Loucy (cell line): ENCODE data around the gene C9orf153.

Source experiments
- H2AFZ ChIP-seq: fragments of 200-600 bp; sonication (generic); 2 replicates; pipeline ENCODE4 v1.6.0; 2016; ENCODE audit warnings: antibody characterized with exemption, mild to moderate bottlenecking, low read length, moderate library complexity
- H3F3A ChIP-seq: fragments of 200-600 bp; 2 replicates; pipeline ENCODE4 v1.6.0; 2016; ENCODE audit warnings: antibody characterized with exemption, low read depth, mild to moderate bottlenecking
- H3K27me3 ChIP-seq: fragments of 200-600 bp; sonication (generic); 2 replicates; pipeline ENCODE4 v1.6.1; 2014; ENCODE audit warnings: low read length, mild to moderate bottlenecking; ENCODE audit not compliant: insufficient read depth, poor library complexity, severe bottlenecking
- H3K36me3 ChIP-seq: fragments of 200-600 bp; sonication (generic); 2 replicates; pipeline ENCODE4 v1.6.1; 2016; ENCODE audit warnings: low read length; ENCODE audit not compliant: insufficient read depth
- H3K4me1 ChIP-seq: fragments of 200-600 bp; sonication (generic); 2 replicates; pipeline ENCODE4 v1.5.1; 2014; ENCODE audit warnings: low read length, mild to moderate bottlenecking; ENCODE audit not compliant: insufficient read depth, poor library complexity, severe bottlenecking
- H3K4me2 ChIP-seq: fragments of 200-600 bp; sonication (generic); 2 replicates; pipeline ENCODE4 v1.6.0; 2014; ENCODE audit warnings: antibody characterized with exemption, low read length, low read depth, mild to moderate bottlenecking; ENCODE audit not compliant: poor library complexity, severe bottlenecking
- H3K4me3 ChIP-seq: fragments of 200-600 bp; sonication (generic); 2 replicates; pipeline ENCODE4 v1.5.1; 2014; ENCODE audit warnings: low read length, mild to moderate bottlenecking, mixed read lengths; ENCODE audit not compliant: poor library complexity, severe bottlenecking
- H3K79me2 ChIP-seq: fragments of 200-600 bp; sonication (generic); 2 replicates; pipeline ENCODE4 v1.6.1; 2014; ENCODE audit warnings: low read length; ENCODE audit not compliant: insufficient read depth
- H3K9ac ChIP-seq: fragments of 200-600 bp; sonication (generic); 2 replicates; pipeline ENCODE4 v1.6.0; 2014; ENCODE audit warnings: mild to moderate bottlenecking, low read depth, low read length, moderate library complexity; ENCODE audit not compliant: poor library complexity, severe bottlenecking
- H3K9me2 ChIP-seq: fragments of 200-600 bp; sonication (generic); replicated peaks from 2 replicates; pipeline ENCODE4 v1.6.1; 2016; ENCODE audit warnings: low read depth, low read length, mixed read lengths
- H3K9me3 ChIP-seq: fragments of 200-600 bp; sonication (generic); 2 replicates; pipeline ENCODE4 v1.6.1; 2014; ENCODE audit warnings: mild to moderate bottlenecking, antibody characterized with exemption, low read length, low read depth; ENCODE audit not compliant: insufficient read depth
- H4K20me1 ChIP-seq: fragments of 200-600 bp; sonication (generic); 2 replicates; pipeline ENCODE4 v1.6.0; 2014; ENCODE audit warnings: antibody characterized with exemption, low read length, mild to moderate bottlenecking; ENCODE audit not compliant: insufficient read depth, poor library complexity, severe bottlenecking
- EZH2phosphoT487 ChIP-seq: fragments of 200-600 bp; IDR thresholded peaks from 2 replicates; pipeline ENCODE4 v1.6.1; 2018; ENCODE audit warnings: antibody characterized with exemption, mild to moderate bottlenecking, moderate library complexity, borderline replicate concordance
- TF ChIP-seq, protein P1 (sequence below): fragments of 200-600 bp; sonication (generic); conservative IDR thresholded peaks from 2 replicates; pipeline ENCODE4 v1.5.1; 2014; ENCODE audit warnings: mild to moderate bottlenecking, antibody characterized with exemption, low read length

The C9orf153 gene

DNA sequence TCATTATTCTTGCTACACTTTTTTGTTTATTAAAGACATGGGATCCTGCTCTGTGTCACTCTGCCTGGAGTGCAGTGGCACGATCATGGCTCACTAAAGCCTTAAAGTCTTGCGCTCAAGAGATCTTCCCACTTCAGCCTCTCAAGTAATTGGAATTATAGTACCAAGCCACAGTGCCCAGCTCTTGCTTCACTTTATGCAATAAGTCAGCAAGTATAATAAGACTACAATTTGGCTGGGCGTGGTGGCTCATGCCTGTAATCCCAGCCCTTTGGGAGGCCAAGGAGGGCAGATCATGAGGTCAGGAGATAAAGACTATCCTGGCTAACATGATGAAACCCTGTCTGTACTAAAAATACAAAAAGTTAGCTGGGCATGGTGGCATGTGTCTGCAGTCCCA lies 5.9 kb downstream of the C9orf153 start:
- no peaks in the 10 kb centered on the region for H3K27me3 ChIP-seq
- no peak overlapping the region for H3K9ac ChIP-seq
- no peaks in the 10 kb centered on the region for H4K20me1 ChIP-seq
- no peaks in the 10 kb centered on the region for H3K36me3 ChIP-seq
- no peaks in the 10 kb centered on the region for H3K79me2 ChIP-seq
- TF ChIP-seq EZH2phosphoT487, result no peak
- TF ChIP-seq, protein P1, sequence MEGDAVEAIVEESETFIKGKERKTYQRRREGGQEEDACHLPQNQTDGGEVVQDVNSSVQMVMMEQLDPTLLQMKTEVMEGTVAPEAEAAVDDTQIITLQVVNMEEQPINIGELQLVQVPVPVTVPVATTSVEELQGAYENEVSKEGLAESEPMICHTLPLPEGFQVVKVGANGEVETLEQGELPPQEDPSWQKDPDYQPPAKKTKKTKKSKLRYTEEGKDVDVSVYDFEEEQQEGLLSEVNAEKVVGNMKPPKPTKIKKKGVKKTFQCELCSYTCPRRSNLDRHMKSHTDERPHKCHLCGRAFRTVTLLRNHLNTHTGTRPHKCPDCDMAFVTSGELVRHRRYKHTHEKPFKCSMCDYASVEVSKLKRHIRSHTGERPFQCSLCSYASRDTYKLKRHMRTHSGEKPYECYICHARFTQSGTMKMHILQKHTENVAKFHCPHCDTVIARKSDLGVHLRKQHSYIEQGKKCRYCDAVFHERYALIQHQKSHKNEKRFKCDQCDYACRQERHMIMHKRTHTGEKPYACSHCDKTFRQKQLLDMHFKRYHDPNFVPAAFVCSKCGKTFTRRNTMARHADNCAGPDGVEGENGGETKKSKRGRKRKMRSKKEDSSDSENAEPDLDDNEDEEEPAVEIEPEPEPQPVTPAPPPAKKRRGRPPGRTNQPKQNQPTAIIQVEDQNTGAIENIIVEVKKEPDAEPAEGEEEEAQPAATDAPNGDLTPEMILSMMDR, result no peak
- H3F3A ChIP-seq, result no peaks in the 10 kb centered on the region
- H3K9me3 ChIP-seq, result peaks cover 8% of the 10 kb centered on the region
- no peaks in the 10 kb centered on the region for H3K4me1 ChIP-seq
- no peak overlapping the region for H3K4me2 ChIP-seq
- H3K4me3 ChIP-seq, result no peak overlapping the region
- no peak overlapping the region for H2AFZ ChIP-seq
- H3K9me2 ChIP-seq, result no peaks in the 10 kb centered on the region

DNA sequence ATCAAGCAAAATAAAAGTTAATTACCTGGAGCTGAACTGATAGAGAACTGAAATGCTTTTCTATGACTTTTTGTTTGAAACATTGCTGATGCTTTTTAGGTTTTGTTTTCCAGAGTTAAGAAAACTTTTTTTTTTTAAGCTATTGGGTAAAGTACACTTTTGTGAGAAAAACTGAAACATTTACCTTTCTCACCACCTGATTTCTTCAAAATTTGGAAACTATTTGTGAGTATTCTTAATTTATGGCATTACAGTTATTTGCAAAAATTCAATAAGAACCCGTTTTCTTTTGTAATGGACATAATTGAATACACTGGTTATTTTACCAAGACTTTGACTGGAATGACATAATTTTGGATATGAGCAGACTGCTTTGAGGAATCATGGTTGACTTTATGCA lies 6.6 kb downstream of the C9orf153 start:
- Histone ChIP-seq H3K4me3 (no peak overlapping the region), H3F3A (no peaks in the 10 kb centered on the region), H3K4me1 (no peaks in the 10 kb centered on the region), H3K9me3 (peaks cover 8% of the 10 kb centered on the region), H3K27me3 (no peaks in the 10 kb centered on the region), H3K79me2 (no peaks in the 10 kb centered on the region), H3K36me3 (no peaks in the 10 kb centered on the region), H2AFZ (no peak overlapping the region), H3K9ac (no peak overlapping the region), H3K4me2 (no peak overlapping the region), H3K9me2 (no peaks in the 10 kb centered on the region), H4K20me1 (no peaks in the 10 kb centered on the region)
- TF ChIP-seq EZH2phosphoT487, result no peak
- TF ChIP-seq, protein P1, result no peak

DNA sequence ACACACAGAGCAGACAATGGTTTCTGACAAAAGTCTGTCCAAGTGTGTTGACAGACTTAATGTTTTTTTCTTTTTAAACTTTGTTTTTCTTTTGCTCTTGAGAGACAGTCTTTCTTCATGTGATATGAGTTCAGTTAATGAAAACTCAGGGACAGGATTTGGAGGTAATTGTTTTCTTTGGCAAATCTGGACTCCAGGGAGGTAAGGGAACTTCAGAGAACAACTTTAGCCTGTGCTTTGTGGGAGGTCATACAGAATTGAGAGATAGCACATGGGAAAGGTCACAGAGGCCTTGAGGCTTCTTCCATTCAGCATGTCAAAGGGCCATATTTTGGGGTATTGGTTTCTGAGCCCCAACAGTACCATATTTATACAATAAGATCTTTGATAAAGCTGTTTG lies 9.3 kb downstream of the C9orf153 start:
- peaks cover 8% of the 10 kb centered on the region for H3K9me3 ChIP-seq
- no peaks in the 10 kb centered on the region for H3K9me2 ChIP-seq
- H4K20me1 ChIP-seq, result no peaks in the 10 kb centered on the region
- H3K9ac ChIP-seq, result no peak overlapping the region
- no peaks in the 10 kb centered on the region for H3F3A ChIP-seq
- no peaks in the 10 kb centered on the region for H3K79me2 ChIP-seq
- H3K27me3 ChIP-seq, result no peaks in the 10 kb centered on the region
- H3K4me2 ChIP-seq, result no peak overlapping the region
- no peak overlapping the region for H3K4me3 ChIP-seq
- no peaks in the 10 kb centered on the region for H3K4me1 ChIP-seq
- TF ChIP-seq, protein P1, result no peak
- no peak for TF ChIP-seq EZH2phosphoT487
- H3K36me3 ChIP-seq, result no peaks in the 10 kb centered on the region
- H2AFZ ChIP-seq, result no peak overlapping the region
